Uterus (tissue), 4 donors: ENCODE data around the gene PARD3. TPM values are rescaled to one million over a fixed set of nuclear protein-coding genes. Genes with fewer than 3 reads are reported as not detected.

Experiments
- DNase-seq, 2 donors: peaks; one replicate each; pipeline ENCODE4 v3.0.0-alpha.2; 2019 to 2020
- H3K27ac ChIP-seq, 2 donors: fragments of 200-600 bp; sonication (generic); 1 replicate in 1 of 2; 2 replicates in 1 of 2; pipeline ENCODE4 v1.5.1; 2016 to 2018
- H3K27me3 ChIP-seq, 2 donors: fragments of 200-600 bp; sonication (generic); one replicate each; pipeline ENCODE4 v1.5.1; 2018 to 2019; ENCODE audit warnings: control low read depth in 1 of 2
- H3K36me3 ChIP-seq, 2 donors: fragments of 200-600 bp; sonication (generic); one replicate each; pipeline ENCODE4 v1.5.1; 2019; ENCODE audit warnings: control low read depth in 1 of 2
- H3K4me1 ChIP-seq, 2 donors: fragments of 200-600 bp; sonication (generic); one replicate each; pipeline ENCODE4 v1.5.1; 2018 to 2019; ENCODE audit warnings: control low read depth in 1 of 2
- H3K4me3 ChIP-seq, 2 donors: fragments of 200-600 bp; sonication (generic); 1 replicate in 1 of 2; 2 replicates in 1 of 2; pipeline ENCODE4 v1.5.1; 2018 to 2019; ENCODE audit warnings: mild to moderate bottlenecking in 1 of 2
- H3K9me3 ChIP-seq, 2 donors: fragments of 200-600 bp; sonication (generic); one replicate each; pipeline ENCODE4 v1.5.1; 2019; ENCODE audit warnings: control low read depth in 1 of 2
- POLR2A ChIP-seq, 2 donors: fragments of 450-650 bp; IDR thresholded peaks; one replicate each; pipeline ENCODE4 v1.6.1; 2016; ENCODE audit warnings: antibody characterized with exemption in 2 of 2, mild to moderate bottlenecking in 1 of 2, moderate library complexity in 1 of 2
- intact Hi-C: fragments of 100-400 bp; cut with DNase I; formaldehyde crosslinking; loops from one replicate; pipeline ENCODE4 v1.15.1; 2023; ENCODE audit warnings: low total_unique reads
- total RNA-seq, 4 donors: library from RNA; depleted of rRNA in 3 of 4; stranded (reverse); fragments of >200 nt in 3 of 4; gene quantifications; one replicate each; pipeline versions ENCODE4 v1.1.0 to v1.2.4, GENCODE V29; 2014 to 2023
- TF ChIP-seq, protein P1 (sequence below), 4 experiments: fragments of 200-600 bp in 2 of 4; fragments of 450-650 bp in 2 of 4; sonication (generic) in 2 of 4; IDR thresholded peaks; one replicate each; pipeline ENCODE4 v1.5.1; 2016 to 2019; ENCODE audit warnings: antibody characterized with exemption in 4 of 4, mild to moderate bottlenecking in 2 of 4, moderate library complexity in 1 of 4
- donor health status: DM: yes; HTN: yes; CAD: no.

Gene PARD3
- total RNA-seq, 4 donors from 2014 or later, result 42.1 to 96.1 (median 51.5) TPM

DNA sequence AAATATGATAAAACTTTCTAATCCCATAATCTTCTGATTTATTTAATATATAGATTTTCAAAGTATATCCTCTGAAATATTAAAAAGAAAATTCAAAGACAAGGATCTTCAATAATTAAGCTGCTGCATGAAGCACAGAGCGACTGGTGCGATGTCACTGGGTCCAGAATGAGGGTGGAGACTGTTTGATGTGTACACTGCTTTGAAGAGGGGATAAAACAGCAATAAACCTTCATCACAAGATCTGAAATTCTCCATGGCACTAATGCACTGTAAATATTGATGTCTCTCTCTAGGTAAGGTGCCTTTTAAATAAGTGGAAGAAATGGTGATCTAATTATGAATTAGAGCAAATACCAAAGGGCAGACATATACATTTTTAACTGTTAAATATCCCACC lies 337.8 kb downstream of the PARD3 start:
- intact Hi-C loops, result no loop called here

DNA sequence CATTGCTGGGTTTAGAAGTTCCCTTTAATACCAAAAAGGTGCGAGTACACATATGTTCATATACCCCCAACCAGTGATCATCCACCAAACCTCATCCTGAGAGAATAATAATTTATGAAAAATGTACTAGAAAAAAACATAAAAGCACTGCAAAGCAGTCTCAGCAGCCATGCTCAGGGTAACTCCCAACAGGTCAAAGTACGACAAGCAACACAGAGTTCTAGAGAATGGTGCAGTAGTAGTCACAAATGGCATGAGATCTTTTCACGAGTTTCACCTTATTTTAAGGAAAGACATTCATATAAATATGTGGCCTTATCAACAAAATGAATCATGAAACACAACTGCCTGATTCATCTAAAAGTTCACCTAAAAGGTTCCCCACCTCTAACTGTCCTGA lies 338.5 kb downstream of the PARD3 start:
- TF ChIP-seq, protein P1, sequence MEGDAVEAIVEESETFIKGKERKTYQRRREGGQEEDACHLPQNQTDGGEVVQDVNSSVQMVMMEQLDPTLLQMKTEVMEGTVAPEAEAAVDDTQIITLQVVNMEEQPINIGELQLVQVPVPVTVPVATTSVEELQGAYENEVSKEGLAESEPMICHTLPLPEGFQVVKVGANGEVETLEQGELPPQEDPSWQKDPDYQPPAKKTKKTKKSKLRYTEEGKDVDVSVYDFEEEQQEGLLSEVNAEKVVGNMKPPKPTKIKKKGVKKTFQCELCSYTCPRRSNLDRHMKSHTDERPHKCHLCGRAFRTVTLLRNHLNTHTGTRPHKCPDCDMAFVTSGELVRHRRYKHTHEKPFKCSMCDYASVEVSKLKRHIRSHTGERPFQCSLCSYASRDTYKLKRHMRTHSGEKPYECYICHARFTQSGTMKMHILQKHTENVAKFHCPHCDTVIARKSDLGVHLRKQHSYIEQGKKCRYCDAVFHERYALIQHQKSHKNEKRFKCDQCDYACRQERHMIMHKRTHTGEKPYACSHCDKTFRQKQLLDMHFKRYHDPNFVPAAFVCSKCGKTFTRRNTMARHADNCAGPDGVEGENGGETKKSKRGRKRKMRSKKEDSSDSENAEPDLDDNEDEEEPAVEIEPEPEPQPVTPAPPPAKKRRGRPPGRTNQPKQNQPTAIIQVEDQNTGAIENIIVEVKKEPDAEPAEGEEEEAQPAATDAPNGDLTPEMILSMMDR (IDR thresholded peaks at IDR 0.05), result no peak
- no peaks in the 10 kb centered on the region for H3K9me3 ChIP-seq
- H3K4me3 ChIP-seq, result no peak overlapping the region
- intact Hi-C loops, result no loop called here
- no peak for DNase-seq
- H3K4me1 ChIP-seq, result no peaks in the 10 kb centered on the region
- no peaks in the 10 kb centered on the region for H3K36me3 ChIP-seq
- H3K27me3 ChIP-seq, result no peaks in the 10 kb centered on the region
- no peak overlapping the region for H3K27ac ChIP-seq

More for the DNA sequence above, 337.8 kb downstream of the PARD3 start:
- no peaks in the 10 kb centered on the region for H3K36me3 ChIP-seq
- no peaks in the 10 kb centered on the region for H3K27me3 ChIP-seq
- no peak for DNase-seq
- no peak overlapping the region for H3K27ac ChIP-seq
- no peak for TF ChIP-seq POLR2A (IDR thresholded peaks at IDR 0.05)
- TF ChIP-seq, protein P1 (IDR thresholded peaks at IDR 0.05), result no peak
- H3K4me1 ChIP-seq, result no peaks in the 10 kb centered on the region
- H3K9me3 ChIP-seq, result no peaks in the 10 kb centered on the region
- H3K4me3 ChIP-seq, result no peak overlapping the region

DNA sequence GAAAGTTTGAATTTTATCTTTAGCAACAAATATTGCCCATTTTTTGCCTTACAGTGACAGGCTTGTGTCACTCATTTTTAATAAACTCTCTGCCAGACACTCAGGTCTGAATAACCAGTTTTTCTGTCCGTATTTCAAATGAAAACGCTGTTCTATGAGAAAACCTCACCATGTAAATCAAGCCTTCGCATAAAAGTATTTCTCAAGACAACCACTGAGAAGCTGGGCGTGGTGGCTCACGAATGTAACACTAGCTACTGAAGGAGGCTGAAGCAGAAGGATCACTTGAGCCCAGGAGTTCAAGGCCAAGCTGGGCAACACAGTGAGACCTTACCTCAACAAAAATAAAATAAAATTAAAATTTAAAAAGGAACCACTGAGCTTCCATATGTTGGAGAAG lies 339.3 kb downstream of the PARD3 start:
- Histone ChIP-seq H3K36me3 (no peaks in the 10 kb centered on the region), H3K27me3 (no peaks in the 10 kb centered on the region), H3K4me3 (no peak overlapping the region), H3K27ac (no peak overlapping the region), H3K9me3 (no peaks in the 10 kb centered on the region), H3K4me1 (no peaks in the 10 kb centered on the region)
- TF ChIP-seq POLR2A (IDR thresholded peaks at IDR 0.05), result no peak
- TF ChIP-seq, protein P1 (IDR thresholded peaks at IDR 0.05), result no peak
- intact Hi-C loops, result no loop called here
- no peak for DNase-seq

DNA sequence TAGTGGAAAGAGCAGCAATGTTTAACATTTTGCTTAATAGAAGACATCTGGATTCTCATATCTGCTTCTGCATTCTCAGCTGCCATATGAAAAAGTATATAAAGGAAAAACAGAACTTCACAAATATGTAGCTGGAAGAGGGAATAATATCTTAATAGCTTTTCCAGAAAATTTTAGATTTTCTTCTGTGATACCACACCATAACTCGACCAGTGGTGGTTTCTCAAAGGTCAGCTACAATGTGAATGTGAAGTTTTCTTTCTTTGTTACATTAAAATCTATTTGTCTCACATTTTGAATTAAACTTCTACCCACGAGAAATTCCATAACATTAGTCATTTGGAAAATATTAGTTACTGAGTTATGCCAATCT lies 339.8 kb downstream of the PARD3 start:
- no peaks in the 10 kb centered on the region for H3K36me3 ChIP-seq
- DNase-seq, result no peak
- no peaks in the 10 kb centered on the region for H3K9me3 ChIP-seq
- intact Hi-C loops, result no loop called here
- no peak overlapping the region for H3K4me3 ChIP-seq
- no peak overlapping the region for H3K27ac ChIP-seq
- no peak for TF ChIP-seq POLR2A (IDR thresholded peaks at IDR 0.05)
- TF ChIP-seq, protein P1 (IDR thresholded peaks at IDR 0.05), result no peak
- no peaks in the 10 kb centered on the region for H3K27me3 ChIP-seq
- no peaks in the 10 kb centered on the region for H3K4me1 ChIP-seq

DNA sequence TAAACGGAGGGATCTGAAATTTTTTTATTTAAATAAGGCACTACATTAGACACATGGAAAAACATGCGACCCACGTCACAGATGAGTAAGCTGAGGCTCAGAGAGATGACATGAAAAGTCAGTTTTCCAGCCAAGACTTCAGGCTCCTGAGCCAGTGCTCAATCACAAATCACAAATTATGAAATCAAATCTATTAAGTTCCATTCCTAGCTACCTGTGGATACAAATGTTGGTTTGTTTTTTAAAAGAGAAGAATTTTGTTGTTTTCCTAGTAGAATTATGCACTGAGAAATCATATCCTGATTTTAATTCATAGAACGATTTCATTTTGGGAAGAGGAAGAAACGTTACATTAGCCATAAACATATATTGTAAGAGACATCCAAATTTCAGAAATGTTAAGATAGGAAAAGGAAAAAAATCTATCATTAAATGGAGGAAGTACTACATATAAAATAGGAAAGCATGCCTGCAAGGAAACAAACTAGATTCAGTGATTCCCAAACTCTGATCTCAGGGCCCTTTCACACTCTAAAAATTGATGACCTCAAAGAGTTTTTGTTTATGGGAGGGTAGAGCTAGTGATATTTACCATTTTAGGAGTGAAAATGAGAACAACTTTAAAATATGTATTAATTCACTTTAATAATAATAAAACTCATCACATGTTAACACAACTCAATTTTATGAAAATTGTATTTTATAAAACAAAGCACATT lies 340.4 kb downstream of the PARD3 start:
- Histone ChIP-seq H3K4me3 (no peak overlapping the region), H3K4me1 (no peaks in the 10 kb centered on the region), H3K27me3 (no peaks in the 10 kb centered on the region), H3K9me3 (no peaks in the 10 kb centered on the region), H3K36me3 (no peaks in the 10 kb centered on the region), H3K27ac (no peak overlapping the region)
- TF ChIP-seq, protein P1 (IDR thresholded peaks at IDR 0.05), result no peak
- TF ChIP-seq POLR2A (IDR thresholded peaks at IDR 0.05), result no peak
- intact Hi-C loops, result no loop called here
- DNase-seq, result no peak
